ENCODE measurements around the gene PPHLN1.
"Not testable (repeated sequence)": the region's sequence is repeated elsewhere in the genome, so short reads cannot be mapped to it uniquely, and the experiment has no call there.

The PPHLN1 gene

GRCh38 chr12:42373669-42374068 lies 47.7 kb downstream of the PPHLN1 start:
- no peak for DNase-seq

DNA sequence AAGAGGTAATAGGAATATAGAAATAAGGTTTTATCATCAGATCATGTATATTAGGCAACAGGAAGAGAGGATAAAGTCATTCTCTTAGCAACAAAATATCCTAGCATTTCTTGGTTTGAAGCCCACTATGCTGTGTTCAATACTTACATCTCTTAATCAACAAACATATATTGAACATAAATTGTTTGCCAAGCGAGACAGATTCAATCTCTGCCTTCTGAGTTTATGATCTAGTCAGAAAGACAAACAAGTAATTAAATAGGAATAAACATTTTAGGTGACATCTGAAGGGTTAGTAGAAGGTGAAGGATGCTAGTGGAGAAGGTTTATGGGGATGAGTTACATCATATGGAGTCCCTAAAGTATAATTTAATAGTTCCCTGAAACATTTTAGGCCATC lies 54.8 kb downstream of the PPHLN1 start:
- DNase-seq, result no peak

- DNase-seq, result no peak
Observed at GRCh38 chr12:42382013-42382696, 56.2 kb downstream of the PPHLN1 start.

DNA sequence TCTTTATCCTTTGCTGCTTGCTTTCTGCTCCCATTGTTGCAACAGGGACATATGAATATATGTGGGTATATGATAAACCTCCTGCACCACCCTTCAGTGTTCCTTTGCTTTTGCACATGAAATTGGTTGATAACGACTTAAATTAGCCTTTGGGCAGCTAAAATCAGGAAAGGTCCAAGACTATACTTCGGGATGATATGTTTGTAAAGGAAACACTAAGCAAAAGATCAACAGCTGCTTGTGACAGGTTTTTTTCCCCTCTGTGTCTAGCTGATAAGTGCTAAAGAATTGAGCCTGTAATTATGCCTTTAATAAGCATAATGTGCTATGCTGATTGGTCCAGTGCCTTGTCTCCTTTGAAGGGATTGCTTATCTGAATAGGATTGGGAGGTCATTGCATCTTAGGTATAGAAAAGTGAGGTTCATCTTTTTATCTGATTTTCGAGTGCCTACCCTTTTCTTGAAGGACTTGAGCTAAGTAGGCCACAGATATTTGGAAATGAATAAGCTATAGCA lies 59.4 kb downstream of the PPHLN1 start:
- no peak for DNase-seq

DNA sequence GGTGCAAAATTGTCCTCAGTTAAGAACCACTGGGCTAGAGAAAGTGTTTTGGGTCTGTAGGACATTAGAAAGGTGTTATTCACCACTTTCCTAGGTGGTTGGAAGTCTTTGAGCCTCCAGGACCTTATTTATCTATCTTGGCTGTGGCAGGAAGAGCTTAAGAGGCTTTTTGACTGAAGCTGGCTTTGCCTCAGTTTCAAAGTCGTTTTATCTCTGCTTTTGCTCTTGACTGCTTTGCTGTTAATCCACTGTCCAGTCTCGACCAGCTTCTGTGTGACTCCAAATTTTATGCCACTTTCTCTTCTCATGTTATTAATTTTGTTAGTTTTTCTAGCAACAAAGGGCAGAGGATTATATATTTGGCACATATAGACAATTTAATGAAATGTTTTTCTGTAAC lies 60.3 kb downstream of the PPHLN1 start:
- no peak for DNase-seq

DNA sequence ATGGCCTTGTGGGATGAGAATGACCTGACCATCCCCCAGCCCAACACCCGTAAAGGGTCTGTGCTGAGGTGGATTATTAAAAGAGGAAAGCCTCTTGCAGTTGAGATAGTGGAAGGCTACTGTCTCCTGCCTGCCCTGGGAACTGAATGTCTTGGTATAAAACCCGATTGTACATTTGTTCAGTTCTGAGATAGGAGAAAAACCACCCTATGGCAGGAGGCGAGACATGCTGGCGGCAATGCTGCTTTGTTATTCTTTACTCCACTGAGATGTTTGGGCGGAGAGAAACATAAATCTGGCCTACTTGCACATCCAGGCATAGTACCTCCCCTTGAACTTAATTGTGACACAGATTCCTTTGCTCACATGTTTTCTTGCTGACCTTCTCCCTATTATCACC lies 62.1 kb downstream of the PPHLN1 start:
- not testable (repeated sequence) for DNase-seq

- no peak for DNase-seq
Observed at GRCh38 chr12:42394429-42394828, 68.5 kb downstream of the PPHLN1 start.

- no peak for DNase-seq
Observed at GRCh38 chr12:42396473-42397259, 70.7 kb downstream of the PPHLN1 start.

GRCh38 chr12:42402821-42403411 lies 76.9 kb downstream of the PPHLN1 start:
- no peak for DNase-seq

DNA sequence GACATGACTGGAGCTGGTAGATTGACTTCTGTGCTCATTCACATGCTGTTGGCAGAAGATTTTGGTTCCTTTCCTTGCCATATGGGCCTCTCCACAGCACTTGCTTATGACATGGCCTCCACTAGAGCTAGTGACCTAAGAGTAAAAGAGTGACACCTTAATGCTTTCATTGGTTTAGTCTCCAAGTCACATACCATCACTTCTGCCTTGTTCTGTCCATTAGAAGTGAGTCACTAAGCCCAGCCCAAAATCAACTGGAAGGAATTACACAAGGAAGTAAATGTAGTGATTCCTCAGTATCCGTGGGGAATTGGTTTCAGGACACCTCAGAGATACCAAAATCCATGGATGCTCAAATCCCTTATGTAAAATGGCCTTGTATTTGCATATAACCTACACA lies 81.3 kb downstream of the PPHLN1 start:
- no peak for DNase-seq

DNA sequence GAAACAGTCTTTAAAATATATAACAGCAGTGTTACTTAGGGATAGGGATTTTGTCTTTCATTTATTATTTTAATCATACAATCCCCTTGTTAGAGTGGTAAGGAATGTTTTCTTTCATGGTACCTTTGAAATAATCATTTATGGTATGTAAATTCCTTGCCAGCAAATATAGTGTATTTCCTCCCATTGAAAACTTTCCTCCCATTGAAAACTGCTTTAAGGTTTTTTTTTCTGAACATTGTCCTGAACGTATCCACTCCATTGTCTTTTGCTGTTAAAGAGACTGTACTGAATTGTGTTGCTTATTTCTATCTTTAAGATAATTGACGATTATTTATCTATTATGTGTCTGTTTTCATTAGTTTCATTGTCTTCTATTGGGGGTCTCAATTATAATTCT lies 83.5 kb downstream of the PPHLN1 start:
- no peak for DNase-seq

DNA sequence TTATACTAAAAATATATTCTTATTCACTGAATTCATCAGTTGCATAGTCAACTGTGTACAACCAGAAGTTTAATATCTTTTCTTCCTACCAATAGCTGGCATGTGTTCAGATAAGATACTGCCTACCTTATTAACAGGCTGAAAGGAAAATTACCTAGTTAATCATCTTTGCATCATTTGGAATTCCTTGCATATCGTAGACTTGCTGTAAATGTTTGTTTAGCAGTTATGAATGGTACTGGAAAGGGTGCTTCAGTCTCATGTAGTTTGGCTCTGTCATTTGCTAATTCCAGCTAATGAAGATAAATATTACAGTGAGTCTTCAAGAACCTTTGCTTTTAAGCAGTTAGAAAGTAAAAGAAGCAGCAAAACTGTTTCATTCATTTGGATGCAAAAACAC lies 84.4 kb downstream of the PPHLN1 start:
- no peak for DNase-seq

- DNase-seq, result no peak
Observed at GRCh38 chr12:42420395-42420794, 94.4 kb downstream of the PPHLN1 start.

DNA sequence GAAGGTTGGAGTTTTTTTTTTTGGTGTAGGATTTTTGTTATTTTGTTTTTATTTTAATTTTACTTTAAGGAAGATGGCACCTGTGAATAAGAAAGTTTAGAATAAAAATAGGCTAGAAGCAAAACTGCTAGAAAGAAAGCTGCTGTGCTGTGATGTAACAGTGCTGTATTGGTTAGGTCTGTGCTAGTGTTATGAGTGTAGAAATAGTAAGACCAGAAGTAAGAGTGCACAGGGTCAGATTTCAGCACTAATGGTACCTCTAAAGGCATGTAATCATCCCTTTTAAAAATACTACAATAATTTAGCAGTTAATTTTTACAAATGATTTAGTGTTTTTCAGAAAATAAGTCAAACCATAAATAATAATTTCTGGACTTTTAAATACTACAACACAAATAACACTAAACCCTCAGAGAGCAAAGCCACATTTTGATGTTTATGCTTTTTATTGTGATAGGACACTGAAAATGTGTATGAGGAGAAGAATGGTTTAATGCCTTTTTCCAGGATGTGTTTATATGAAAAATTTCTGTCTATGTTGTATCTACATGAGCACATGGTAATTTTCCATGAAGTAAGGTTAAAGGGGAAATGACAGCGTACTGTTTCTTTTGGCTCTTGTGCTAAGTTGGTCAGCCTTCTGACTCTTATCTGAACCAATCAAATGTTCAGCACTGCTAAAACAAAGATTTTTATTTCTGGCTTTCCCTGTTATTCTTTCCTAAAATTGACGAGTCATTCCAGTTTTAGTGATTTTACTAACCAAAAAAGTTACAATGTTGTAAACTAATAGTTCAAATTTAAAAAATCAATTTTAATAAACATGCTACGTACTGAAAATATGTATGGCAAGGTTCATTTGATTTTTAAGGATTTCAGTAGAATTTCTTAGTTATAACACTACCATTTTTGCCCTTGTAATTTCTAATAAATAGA lies 96.1 kb downstream of the PPHLN1 start:
- no peak for DNase-seq

- DNase-seq, result no peak
Observed at GRCh38 chr12:42422785-42423184, 96.8 kb downstream of the PPHLN1 start.

GRCh38 chr12:42426746-42427145 lies 100.8 kb downstream of the PPHLN1 start:
- no peak for DNase-seq

DNA sequence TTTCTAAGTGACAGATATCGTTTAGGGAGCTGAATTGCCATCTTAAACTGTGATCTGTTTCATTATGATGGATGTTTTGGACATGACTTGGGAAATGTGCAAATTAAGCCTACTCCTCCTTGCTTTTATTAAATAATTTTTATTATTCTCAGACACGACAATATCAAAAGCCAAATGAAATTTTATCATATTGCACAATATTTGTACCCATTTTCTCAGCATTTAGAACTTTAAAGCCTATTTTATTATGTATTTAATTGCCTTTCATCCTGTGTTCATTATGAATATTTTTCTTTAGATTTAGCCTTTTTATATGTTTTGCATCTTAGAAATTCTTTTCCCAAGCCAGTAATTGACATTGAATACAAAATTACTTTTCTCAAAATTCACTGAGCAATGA lies 102.9 kb downstream of the PPHLN1 start:
- no peak for DNase-seq

DNA sequence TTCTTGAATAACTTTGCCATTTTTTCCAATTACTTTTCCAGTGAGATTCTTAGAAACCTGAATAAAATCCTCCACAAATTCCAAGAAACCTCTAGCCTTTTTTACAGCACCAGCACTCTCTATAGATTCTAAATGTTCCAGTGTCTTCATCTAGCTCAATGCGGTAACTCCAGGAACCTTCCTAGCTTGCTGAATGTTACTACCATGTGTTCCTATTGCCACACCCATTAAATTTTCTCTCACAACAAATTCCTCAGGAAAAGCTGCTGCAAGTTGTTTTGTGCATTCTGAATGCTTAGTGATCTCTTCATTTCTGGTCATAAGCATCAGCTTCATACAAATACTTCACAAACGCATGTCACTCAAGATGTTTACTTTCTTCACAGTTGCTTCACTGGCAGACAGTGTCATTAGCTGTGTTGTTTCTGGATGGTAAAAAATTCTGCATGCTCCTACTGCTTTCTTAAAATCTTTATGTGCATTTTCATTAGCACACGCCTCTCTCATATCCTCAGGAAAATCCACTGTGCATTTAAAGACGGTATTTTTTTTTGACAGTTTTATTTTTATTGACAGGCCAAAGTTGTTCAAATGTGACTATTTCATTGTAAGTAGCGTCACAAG lies 106.7 kb downstream of the PPHLN1 start:
- no peak for DNase-seq

DNA sequence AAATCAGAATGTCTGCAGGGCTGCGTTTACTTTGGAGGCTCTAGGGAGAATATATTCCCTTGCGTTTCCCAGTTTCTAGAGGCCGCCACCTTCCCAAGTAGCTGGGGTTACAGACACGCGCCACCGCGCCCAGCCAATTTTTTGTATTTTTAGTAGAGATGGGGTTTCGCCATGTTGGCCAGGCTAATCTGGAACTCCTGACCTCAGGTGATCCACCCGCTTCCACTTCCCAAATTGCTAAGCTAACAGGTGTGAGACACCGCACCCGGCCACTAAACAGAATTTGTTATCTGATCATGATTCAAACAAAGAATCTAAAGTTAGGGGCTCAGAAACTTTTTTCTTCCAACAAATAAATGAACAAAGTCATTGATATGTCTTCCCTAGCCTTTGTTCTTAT lies 114.6 kb downstream of the PPHLN1 start:
- no peak for DNase-seq

DNA sequence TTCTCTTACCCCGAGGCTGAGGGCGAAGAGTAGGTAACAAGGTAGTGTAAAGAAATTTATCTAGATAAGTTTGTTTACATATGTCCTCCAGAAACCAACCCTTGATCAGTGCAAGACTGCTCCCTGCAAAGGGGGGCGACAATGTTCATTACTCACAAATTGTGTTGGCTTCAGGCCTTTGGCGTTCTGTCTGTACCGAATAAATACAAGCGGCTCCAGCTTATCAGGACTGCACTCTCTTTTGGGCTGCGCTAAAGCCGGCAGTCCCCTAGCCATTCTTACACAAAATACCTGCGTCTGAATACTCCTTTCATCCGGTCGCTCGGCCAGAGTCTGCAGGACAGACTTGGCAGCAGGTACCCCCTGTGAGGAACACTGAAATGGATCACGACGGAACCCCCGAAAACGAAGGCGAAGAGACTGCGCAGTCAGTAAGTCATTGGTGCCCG lies 116.4 kb downstream of the PPHLN1 start:
- no peak for DNase-seq

GRCh38 chr12:42442888-42443287 lies 116.9 kb downstream of the PPHLN1 start:
- no peak for DNase-seq
